SU-DHL-6 (cell line): ENCODE measurements around the gene IGFBP6.

Experiments
- H2AFZ ChIP-seq: fragments of 200-600 bp; sonication (generic); 2 replicates; pipeline ENCODE4 v1.6.1; 2014; ENCODE audit warnings: low read depth, mild to moderate bottlenecking, moderate library complexity, mixed read lengths, antibody characterized with exemption, low read length; ENCODE audit not compliant: severe bottlenecking
- H3F3A ChIP-seq: fragments of 200-600 bp; shearing (Covaris generic); 2 replicates; pipeline ENCODE4 v1.6.0; 2016; ENCODE audit warnings: antibody characterized with exemption, mild to moderate bottlenecking; ENCODE audit not compliant: insufficient read depth
- H3K27ac ChIP-seq: fragments of 200-600 bp; sonication (generic); 2 replicates; pipeline ENCODE4 v1.5.1; 2016; ENCODE audit warnings: low read depth, mild to moderate bottlenecking, low read length, moderate library complexity, mixed read lengths
- H3K27me3 ChIP-seq: fragments of 200-600 bp; sonication (generic), shearing (Covaris generic); 2 replicates; pipeline ENCODE4 v1.6.0; 2014; ENCODE audit warnings: mild to moderate bottlenecking, low read length
- H3K36me3 ChIP-seq: fragments of 200-600 bp; sonication (generic); 2 replicates; pipeline ENCODE4 v1.6.1; 2014; ENCODE audit warnings: mild to moderate bottlenecking, low read length, mixed read lengths
- H3K4me2 ChIP-seq: fragments of 300-600, 200-600 bp; shearing (Covaris generic), sonication (generic); 2 replicates; pipeline ENCODE4 v1.6.0; 2014; ENCODE audit warnings: low read length, low read depth, mild to moderate bottlenecking; ENCODE audit not compliant: poor library complexity, severe bottlenecking
- H3K4me3 ChIP-seq: fragments of 200-600 bp; sonication (generic); 2 replicates; pipeline ENCODE4 v1.5.1; 2014; ENCODE audit warnings: antibody characterized with exemption, low read length, mild to moderate bottlenecking, mixed read lengths; ENCODE audit not compliant: insufficient read depth, poor library complexity, severe bottlenecking
- H3K79me2 ChIP-seq: fragments of 200-600 bp; sonication (generic); 2 replicates; pipeline ENCODE4 v1.6.1; 2014; ENCODE audit warnings: mild to moderate bottlenecking, low read length, moderate library complexity; ENCODE audit not compliant: insufficient read depth
- H3K9ac ChIP-seq: fragments of 200-600 bp; sonication (generic); 2 replicates; pipeline ENCODE4 v1.7.0; 2014; ENCODE audit warnings: mild to moderate bottlenecking, low read length
- H3K9me2 ChIP-seq: fragments of 200-600 bp; sonication (generic); replicated peaks from 2 replicates; pipeline ENCODE4 v1.6.1; 2014; ENCODE audit warnings: low read length; ENCODE audit not compliant: insufficient read depth
- H3K9me3 ChIP-seq: fragments of 200-600 bp; sonication (generic); 2 replicates; pipeline ENCODE4 v1.6.1; 2014; ENCODE audit warnings: low read length, mixed read lengths; ENCODE audit not compliant: insufficient read depth
- H4K20me1 ChIP-seq: fragments of 200-600 bp; sonication (generic); 2 replicates; pipeline ENCODE4 v1.6.1; 2014; ENCODE audit warnings: low read depth, mild to moderate bottlenecking, antibody characterized with exemption, low read length, moderate library complexity, mixed read lengths
- EZH2phosphoT487 ChIP-seq: fragments of 200-600 bp; sonication (generic), shearing (Covaris generic); conservative IDR thresholded peaks from 2 replicates; pipeline ENCODE4 v1.6.1; 2018; ENCODE audit warnings: mild to moderate bottlenecking, antibody characterized with exemption, low read length, moderate library complexity, mixed read lengths
- TF ChIP-seq, protein P1 (sequence below): fragments of 200-600 bp; sonication (generic); IDR thresholded peaks from one replicate; pipeline ENCODE4 v1.5.1; 2017; ENCODE audit warnings: antibody characterized with exemption, mild to moderate bottlenecking, low read length, moderate library complexity; ENCODE audit not compliant: insufficient read depth, poor library complexity, severe bottlenecking

The IGFBP6 gene

DNA sequence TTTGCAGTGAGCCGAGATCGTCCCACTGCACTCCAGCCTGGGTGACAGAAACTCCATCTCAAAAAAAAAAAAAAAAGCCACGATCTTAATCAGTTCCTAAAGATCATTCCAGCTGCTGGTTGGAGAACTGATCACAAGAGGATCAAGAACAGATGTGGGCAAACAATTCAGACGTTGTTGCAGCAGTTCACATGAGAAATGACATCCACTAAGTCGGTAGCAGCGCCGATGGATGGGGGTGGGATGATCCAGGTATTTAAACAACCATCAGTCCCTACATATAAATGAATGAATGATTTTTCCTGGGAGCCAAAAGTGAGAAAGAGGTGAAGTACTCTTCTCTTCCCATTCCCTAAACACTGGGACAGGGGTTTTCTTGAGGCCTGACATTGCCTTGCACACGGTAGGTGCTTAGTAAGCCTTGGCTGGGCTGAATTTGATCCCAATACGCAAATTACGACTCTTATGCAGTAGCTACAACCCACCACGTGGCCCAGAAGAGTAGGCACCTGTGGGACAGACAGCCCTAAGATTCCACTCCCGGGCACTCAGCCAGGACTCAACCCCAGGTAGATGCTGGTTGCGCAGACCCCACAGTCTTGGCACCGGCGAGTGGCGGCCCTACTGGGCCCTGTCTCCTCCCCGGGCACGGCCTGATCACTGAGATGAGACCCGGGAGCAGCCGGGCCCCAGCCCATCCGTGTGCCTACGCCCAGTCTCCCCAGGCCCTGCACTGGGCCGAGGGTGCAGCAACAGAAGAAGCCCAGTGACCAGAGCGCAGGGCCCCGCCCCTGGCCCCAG lies 18.8 kb upstream of the IGFBP6 start:
- H3K36me3 ChIP-seq, result no peaks in the 10 kb centered on the region
- peak overlapping the region; percentile 78 for H3K9ac ChIP-seq
- no peaks in the 10 kb centered on the region for H3K9me3 ChIP-seq
- peak overlapping the region; percentile 55 for H2AFZ ChIP-seq
- no peaks in the 10 kb centered on the region for H3K9me2 ChIP-seq
- no peaks in the 10 kb centered on the region for H4K20me1 ChIP-seq
- H3K27me3 ChIP-seq, result no peaks in the 10 kb centered on the region
- H3K27ac ChIP-seq, result peak overlapping the region; percentile 38; the same call in 1 of the 2 replicates
- H3F3A ChIP-seq, result no peaks in the 10 kb centered on the region
- H3K4me3 ChIP-seq, result peak overlapping the region; percentile 69
- peaks cover 7% of the 10 kb centered on the region for H3K79me2 ChIP-seq
- no peak for TF ChIP-seq EZH2phosphoT487
- TF ChIP-seq, protein P1, sequence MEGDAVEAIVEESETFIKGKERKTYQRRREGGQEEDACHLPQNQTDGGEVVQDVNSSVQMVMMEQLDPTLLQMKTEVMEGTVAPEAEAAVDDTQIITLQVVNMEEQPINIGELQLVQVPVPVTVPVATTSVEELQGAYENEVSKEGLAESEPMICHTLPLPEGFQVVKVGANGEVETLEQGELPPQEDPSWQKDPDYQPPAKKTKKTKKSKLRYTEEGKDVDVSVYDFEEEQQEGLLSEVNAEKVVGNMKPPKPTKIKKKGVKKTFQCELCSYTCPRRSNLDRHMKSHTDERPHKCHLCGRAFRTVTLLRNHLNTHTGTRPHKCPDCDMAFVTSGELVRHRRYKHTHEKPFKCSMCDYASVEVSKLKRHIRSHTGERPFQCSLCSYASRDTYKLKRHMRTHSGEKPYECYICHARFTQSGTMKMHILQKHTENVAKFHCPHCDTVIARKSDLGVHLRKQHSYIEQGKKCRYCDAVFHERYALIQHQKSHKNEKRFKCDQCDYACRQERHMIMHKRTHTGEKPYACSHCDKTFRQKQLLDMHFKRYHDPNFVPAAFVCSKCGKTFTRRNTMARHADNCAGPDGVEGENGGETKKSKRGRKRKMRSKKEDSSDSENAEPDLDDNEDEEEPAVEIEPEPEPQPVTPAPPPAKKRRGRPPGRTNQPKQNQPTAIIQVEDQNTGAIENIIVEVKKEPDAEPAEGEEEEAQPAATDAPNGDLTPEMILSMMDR, result no peak
- peak overlapping the region; percentile 88 for H3K4me2 ChIP-seq

DNA sequence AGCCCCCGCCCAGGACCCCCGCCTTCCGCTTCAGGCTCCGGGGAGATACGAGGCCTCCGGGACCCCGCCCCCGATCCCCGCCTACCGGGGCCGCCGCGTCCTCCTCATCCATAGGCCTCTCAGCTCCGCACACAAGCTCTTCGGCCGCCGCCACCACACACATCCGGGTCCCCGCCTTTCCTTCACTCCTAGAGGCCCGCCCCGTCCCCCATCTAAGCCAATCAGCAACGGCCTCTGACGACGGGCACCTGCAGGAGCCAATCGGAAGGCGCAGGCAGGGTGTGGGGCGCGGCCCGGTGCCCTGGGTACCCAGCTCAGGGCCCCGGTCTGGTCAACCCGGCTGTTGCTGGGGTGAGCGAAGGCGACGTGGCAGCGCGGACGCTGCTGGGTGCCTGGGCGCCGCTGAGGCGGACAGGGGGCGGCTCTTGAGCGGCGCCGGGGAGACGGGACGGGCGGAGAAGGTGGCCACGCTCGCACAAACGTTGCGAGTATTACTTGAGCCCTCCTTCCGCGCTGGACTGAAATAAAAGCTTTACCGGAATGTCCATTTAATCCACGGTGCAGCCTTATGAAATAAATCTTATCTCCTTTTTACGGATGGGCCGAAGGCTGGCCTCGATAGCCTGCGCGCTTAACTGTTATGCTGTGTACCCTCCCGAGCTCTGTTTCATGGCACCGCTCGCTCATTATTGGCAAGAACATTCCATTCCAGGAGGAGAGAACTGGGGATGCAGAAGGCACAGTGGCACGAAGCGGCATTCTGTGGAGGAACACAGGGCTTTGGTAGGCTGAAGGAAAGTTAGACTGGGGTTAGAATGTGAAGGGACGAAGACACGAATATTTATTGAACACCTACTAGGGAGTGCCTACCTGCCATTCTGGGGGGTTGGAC lies 18.0 kb upstream of the IGFBP6 start, which contains the start of gene SPRYD3:
Gene SPRYD3, minus strand, starts transcription at position 165 of the 892 bp plus-strand sequence. Its CDS starts 57 bp downstream, at position 108.
- peak within 1 kb of the TSS; percentile 88 for H3K4me2 ChIP-seq

DNA sequence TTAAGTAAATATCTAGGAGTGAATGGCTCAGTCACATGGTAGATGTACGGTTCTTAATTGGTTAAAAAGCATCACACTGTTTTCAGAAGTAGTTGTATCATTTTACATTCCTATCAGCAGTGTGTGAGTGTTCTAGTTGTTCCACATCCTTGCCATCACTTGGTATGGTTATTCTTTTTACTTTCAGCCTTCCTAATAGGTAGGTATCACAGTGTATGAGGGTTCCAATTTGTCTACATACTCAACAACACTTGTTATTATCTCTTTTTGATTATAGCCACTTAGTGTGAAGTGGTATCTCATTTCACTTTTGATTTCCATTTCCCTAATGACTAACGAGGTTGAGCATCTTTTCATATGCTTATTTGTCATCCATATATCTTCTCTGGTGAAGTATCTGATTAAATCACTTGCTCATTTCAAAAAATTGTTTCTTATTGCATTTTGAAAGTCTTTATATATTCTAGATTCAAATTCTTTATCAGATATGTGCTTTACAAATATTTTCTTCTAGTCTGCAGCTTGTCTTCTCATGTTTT lies 14.8 kb upstream of the IGFBP6 start:
- Histone ChIP-seq H3K9me3 (no peaks in the 10 kb centered on the region), H3K4me3 (no peak overlapping the region), H3K27me3 (no peaks in the 10 kb centered on the region)

More for the DNA sequence above, 18.0 kb upstream of the IGFBP6 start, which contains the start of gene SPRYD3:
- H3K9ac ChIP-seq, result peak within 1 kb of the TSS; percentile 78
- no peaks in the 10 kb centered on the region for H4K20me1 ChIP-seq
- H3K9me2 ChIP-seq, result no peaks in the 10 kb centered on the region
- H3K4me3 ChIP-seq, result peak within 1 kb of the TSS; percentile 69
- no peaks in the 10 kb centered on the region for H3K27me3 ChIP-seq
- TF ChIP-seq, protein P1, result no peak
- no peak for TF ChIP-seq EZH2phosphoT487
- H3F3A ChIP-seq, result no peaks in the 10 kb centered on the region
- H3K9me3 ChIP-seq, result no peaks in the 10 kb centered on the region
- peaks cover 7% of the 10 kb centered on the region for H3K79me2 ChIP-seq
- H2AFZ ChIP-seq, result peak within 1 kb of the TSS; percentile 95
- no peaks in the 10 kb centered on the region for H3K36me3 ChIP-seq
- H3K27ac ChIP-seq, result peak within 1 kb of the TSS; percentile 38; the same call in 1 of the 2 replicates

More for the DNA sequence above, 14.8 kb upstream of the IGFBP6 start:
- no peaks in the 10 kb centered on the region for H3F3A ChIP-seq
- H4K20me1 ChIP-seq, result no peaks in the 10 kb centered on the region
- no peak overlapping the region for H3K27ac ChIP-seq
- TF ChIP-seq, protein P1, result no peak
- no peak for TF ChIP-seq EZH2phosphoT487
- H3K9ac ChIP-seq, result no peak overlapping the region
- H2AFZ ChIP-seq, result no peak overlapping the region
- no peaks in the 10 kb centered on the region for H3K36me3 ChIP-seq
- H3K9me2 ChIP-seq, result no peaks in the 10 kb centered on the region
- peaks cover 7% of the 10 kb centered on the region for H3K79me2 ChIP-seq
- H3K4me2 ChIP-seq, result no peak overlapping the region
